Endodermal cell (in vitro differentiated cells): Measurements from ENCODE around the gene PPFIBP2. TPM values are rescaled to one million over a fixed set of nuclear protein-coding genes. Genes with fewer than 3 reads are reported as not detected.
A peak's percentile ranks its signal among the peaks of the same experiment; 100 is the strongest.

Source experiments
- DNase-seq: peaks from one replicate; pipeline ENCODE4 v3.0.0-alpha.2; 2017
- H3K27ac ChIP-seq: 2 replicates; pipeline ENCODE4 v1.5.1; 2013; ENCODE audit warnings: mild to moderate bottlenecking, low read depth, low read length, moderate library complexity
- H3K27me3 ChIP-seq: 2 replicates; pipeline ENCODE4 v1.6.1; 2013; ENCODE audit warnings: mild to moderate bottlenecking, low read length, moderate library complexity; ENCODE audit not compliant: insufficient read depth, control insufficient read depth, poor library complexity, severe bottlenecking
- H3K36me3 ChIP-seq: 2 replicates; pipeline ENCODE4 v1.7.0; 2013; ENCODE audit warnings: mild to moderate bottlenecking, low read length, moderate library complexity; ENCODE audit not compliant: control insufficient read depth, insufficient read depth
- H3K4me1 ChIP-seq: one replicate; pipeline ENCODE4 v1.7.0; 2013; ENCODE audit warnings: low read length; ENCODE audit not compliant: control insufficient read depth, insufficient read depth
- H3K4me3 ChIP-seq: 2 replicates; pipeline ENCODE4 v1.5.1; 2013; ENCODE audit warnings: mild to moderate bottlenecking, low read length, moderate library complexity
- H3K9ac ChIP-seq: 2 replicates; pipeline ENCODE4 v1.6.1; 2013; ENCODE audit warnings: mild to moderate bottlenecking, low read length, moderate library complexity; ENCODE audit not compliant: poor library complexity, severe bottlenecking; ENCODE audit errors: extremely low read depth
- H3K9me3 ChIP-seq: 2 replicates; pipeline ENCODE4 v1.6.1; 2013; ENCODE audit warnings: mild to moderate bottlenecking, low read length, moderate library complexity; ENCODE audit not compliant: control insufficient read depth
- H3K27ac Mint-ChIP-seq: 2 replicates; pipeline ENCODE4 v1.8.0; 2020; ENCODE audit warnings: mixed read lengths
- H3K27me3 Mint-ChIP-seq: 2 replicates; pipeline ENCODE4 v1.8.0; 2021; ENCODE audit warnings: mild to moderate bottlenecking, mixed read lengths; ENCODE audit not compliant: insufficient read depth
- H3K36me3 Mint-ChIP-seq: 2 replicates; pipeline ENCODE4 v1.8.0; 2020; ENCODE audit warnings: low read depth, mixed read lengths
- H3K4me1 Mint-ChIP-seq: 2 replicates; pipeline ENCODE4 v1.8.0; 2020; ENCODE audit warnings: mixed read lengths
- H3K4me3 Mint-ChIP-seq: 2 replicates; pipeline ENCODE4 v1.8.0; 2020; ENCODE audit warnings: mild to moderate bottlenecking, moderate library complexity, mixed read lengths
- H3K9me3 Mint-ChIP-seq: 2 replicates; pipeline ENCODE4 v1.8.0; 2020; ENCODE audit warnings: mild to moderate bottlenecking, mixed read lengths
- WGBS, 2 experiments: methylation state at CpG; one replicate each; pipeline versions ENCODE4 v1.1.5 to v1.1.7; 2013; ENCODE audit warnings: missing lambda C conversion rate in 2 of 2, mixed read lengths in 1 of 2; ENCODE audit not compliant: insufficient coverage in 1 of 2, insufficient read length in 1 of 2; 5-methylcytosine and 5-hydroxymethylcytosine counted together
- total RNA-seq, 2 donors: library from RNA; stranded (reverse); fragmentation: NEBNext Ultra II Directional in 1 of 2; extraction: Animal tissue kit (Norgen Biotek cat#: 25700) in 1 of 2; gene quantifications; 2 replicates in 1 of 2; 3 replicates in 1 of 2; pipeline ENCODE4 v1.2.1, GENCODE V29; 2021
- TF ChIP-seq, protein P1 (sequence below): fragments of 200-600 bp; sonication (generic); conservative IDR thresholded peaks from 2 replicates; pipeline ENCODE4 v1.5.0; 2021; ENCODE audit warnings: antibody characterized with exemption, mild to moderate bottlenecking

Gene PPFIBP2
- total RNA-seq, 2 donors from 2014 or later, result 149 to 195 TPM

- TF ChIP-seq, protein P1, sequence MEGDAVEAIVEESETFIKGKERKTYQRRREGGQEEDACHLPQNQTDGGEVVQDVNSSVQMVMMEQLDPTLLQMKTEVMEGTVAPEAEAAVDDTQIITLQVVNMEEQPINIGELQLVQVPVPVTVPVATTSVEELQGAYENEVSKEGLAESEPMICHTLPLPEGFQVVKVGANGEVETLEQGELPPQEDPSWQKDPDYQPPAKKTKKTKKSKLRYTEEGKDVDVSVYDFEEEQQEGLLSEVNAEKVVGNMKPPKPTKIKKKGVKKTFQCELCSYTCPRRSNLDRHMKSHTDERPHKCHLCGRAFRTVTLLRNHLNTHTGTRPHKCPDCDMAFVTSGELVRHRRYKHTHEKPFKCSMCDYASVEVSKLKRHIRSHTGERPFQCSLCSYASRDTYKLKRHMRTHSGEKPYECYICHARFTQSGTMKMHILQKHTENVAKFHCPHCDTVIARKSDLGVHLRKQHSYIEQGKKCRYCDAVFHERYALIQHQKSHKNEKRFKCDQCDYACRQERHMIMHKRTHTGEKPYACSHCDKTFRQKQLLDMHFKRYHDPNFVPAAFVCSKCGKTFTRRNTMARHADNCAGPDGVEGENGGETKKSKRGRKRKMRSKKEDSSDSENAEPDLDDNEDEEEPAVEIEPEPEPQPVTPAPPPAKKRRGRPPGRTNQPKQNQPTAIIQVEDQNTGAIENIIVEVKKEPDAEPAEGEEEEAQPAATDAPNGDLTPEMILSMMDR, result no peak
- no peak overlapping the region for H3K9ac ChIP-seq
- H3K27me3 ChIP-seq, result no peaks in the 10 kb centered on the region
- Mint-ChIP-seq H3K4me3 (no peak overlapping the region), H3K4me1 (peaks cover 35% of the 10 kb centered on the region), H3K27ac (no peak overlapping the region), H3K27me3 (no peaks in the 10 kb centered on the region), H3K9me3 (no peaks in the 10 kb centered on the region), H3K36me3 (peaks cover 11% of the 10 kb centered on the region)
- H3K36me3 ChIP-seq, result peaks cover 35% of the 10 kb centered on the region
- H3K4me1 ChIP-seq, result no peaks in the 10 kb centered on the region
- DNase-seq, result no peak
- 100% methylated on average over 1 of the region's 1 CpG for WGBS, 2 experiments
- H3K27ac ChIP-seq, result no peak overlapping the region
- no peaks in the 10 kb centered on the region for H3K9me3 ChIP-seq
- no peak overlapping the region for H3K4me3 ChIP-seq
Observed at GRCh38 chr11:7551571-7551970, 37.8 kb downstream of the PPFIBP2 start.

DNA sequence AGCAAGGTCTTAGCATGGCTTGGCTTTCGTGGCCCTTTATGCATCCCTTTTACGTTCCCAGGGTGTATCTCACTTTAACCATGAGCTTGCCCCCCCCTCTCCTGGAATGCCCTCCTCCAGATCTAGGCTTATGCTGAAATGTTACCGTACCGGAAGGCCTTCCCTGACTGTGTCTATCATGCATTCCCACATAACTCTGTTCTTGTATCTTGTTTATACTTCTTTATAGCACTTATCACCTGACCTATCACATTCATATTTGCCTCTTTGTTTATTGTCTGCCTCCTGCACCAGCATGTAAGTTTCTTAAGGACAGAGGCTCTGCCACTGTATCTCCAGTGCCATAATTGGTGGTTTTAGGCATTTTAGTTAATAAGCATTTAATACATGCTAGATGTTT lies 38.9 kb downstream of the PPFIBP2 start:
- H3K9ac ChIP-seq, result no peak overlapping the region
- H3K4me1 ChIP-seq, result no peaks in the 10 kb centered on the region
- H3K27ac Mint-ChIP-seq, result no peak overlapping the region
- no peak overlapping the region for H3K27ac ChIP-seq
- H3K36me3 ChIP-seq, result peaks cover 37% of the 10 kb centered on the region
- H3K4me1 Mint-ChIP-seq, result peaks cover 24% of the 10 kb centered on the region
- H3K4me3 ChIP-seq, result no peak overlapping the region
- TF ChIP-seq, protein P1, result no peak
- peak; percentile 22 for DNase-seq
- H3K4me3 Mint-ChIP-seq, result no peak overlapping the region
- 95 to 96% methylated on average over 4 of the region's 4 CpGs for WGBS, 2 experiments
- no peaks in the 10 kb centered on the region for H3K27me3 ChIP-seq
- no peaks in the 10 kb centered on the region for H3K9me3 ChIP-seq
- H3K27me3 Mint-ChIP-seq, result no peaks in the 10 kb centered on the region
- H3K36me3 Mint-ChIP-seq, result peaks cover 11% of the 10 kb centered on the region
- no peaks in the 10 kb centered on the region for H3K9me3 Mint-ChIP-seq

GRCh38 chr11:7555052-7555699 lies 41.4 kb downstream of the PPFIBP2 start:
- Mint-ChIP-seq H3K4me3 (no peak overlapping the region), H3K9me3 (no peaks in the 10 kb centered on the region), H3K4me1 (peaks cover 18% of the 10 kb centered on the region), H3K36me3 (peaks cover 13% of the 10 kb centered on the region), H3K27me3 (no peaks in the 10 kb centered on the region), H3K27ac (no peak overlapping the region)
- no peak overlapping the region for H3K4me3 ChIP-seq
- H3K27me3 ChIP-seq, result no peaks in the 10 kb centered on the region
- no peak overlapping the region for H3K27ac ChIP-seq
- WGBS, 2 experiments, result 88 to 93% methylated on average over 5 to 7 of the region's 7 CpGs
- peaks cover 3% of the 10 kb centered on the region for H3K4me1 ChIP-seq
- H3K36me3 ChIP-seq, result peaks cover 34% of the 10 kb centered on the region
- TF ChIP-seq, protein P1, result no peak
- DNase-seq, result peak; percentile 17
- H3K9ac ChIP-seq, result no peak overlapping the region
- no peaks in the 10 kb centered on the region for H3K9me3 ChIP-seq
